ENCODE results near the gene CRYZ. TPM values are rescaled to one million over a fixed set of nuclear protein-coding genes. Genes with fewer than 3 reads are reported as not detected.

The CRYZ gene
- total RNA-seq, 2 donors from 2014 or later: 12.6 to 36.0 TPM

DNA sequence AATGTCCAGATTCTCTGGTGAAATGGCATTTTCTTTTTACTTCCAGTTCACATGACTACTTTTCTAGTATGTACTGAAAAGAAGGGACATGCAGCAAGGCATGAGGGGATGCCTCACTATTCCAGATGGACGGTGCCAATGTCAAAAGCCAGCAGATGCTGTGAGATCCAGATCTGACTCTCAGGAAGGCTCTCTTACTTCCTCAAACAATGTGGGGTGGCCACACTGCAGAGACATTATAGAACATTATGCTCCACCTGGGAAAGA lies 17.7 kb downstream of the CRYZ start:
- ATAC-seq (ENCODE audit: insufficient number of reproducible peaks, low FRiP score, low read depth) (no peak), DNase-seq (ENCODE audit: low spot score) (no peak)
- Histone ChIP-seq H3K27ac (no peak overlapping the region), H3K9me3 (no peaks in the 10 kb centered on the region), H3K4me1 (ENCODE audit: control insufficient read depth in 1 of 2, low read depth in 2 of 2) (no peaks in the 10 kb centered on the region), H3K36me3 (peaks cover 23% of the 10 kb centered on the region), H3K27me3 (replicated peaks; ENCODE audit: insufficient read depth) (no peaks in the 10 kb centered on the region), H3K4me3 (no peak overlapping the region)
- TF ChIP-seq, protein P1, sequence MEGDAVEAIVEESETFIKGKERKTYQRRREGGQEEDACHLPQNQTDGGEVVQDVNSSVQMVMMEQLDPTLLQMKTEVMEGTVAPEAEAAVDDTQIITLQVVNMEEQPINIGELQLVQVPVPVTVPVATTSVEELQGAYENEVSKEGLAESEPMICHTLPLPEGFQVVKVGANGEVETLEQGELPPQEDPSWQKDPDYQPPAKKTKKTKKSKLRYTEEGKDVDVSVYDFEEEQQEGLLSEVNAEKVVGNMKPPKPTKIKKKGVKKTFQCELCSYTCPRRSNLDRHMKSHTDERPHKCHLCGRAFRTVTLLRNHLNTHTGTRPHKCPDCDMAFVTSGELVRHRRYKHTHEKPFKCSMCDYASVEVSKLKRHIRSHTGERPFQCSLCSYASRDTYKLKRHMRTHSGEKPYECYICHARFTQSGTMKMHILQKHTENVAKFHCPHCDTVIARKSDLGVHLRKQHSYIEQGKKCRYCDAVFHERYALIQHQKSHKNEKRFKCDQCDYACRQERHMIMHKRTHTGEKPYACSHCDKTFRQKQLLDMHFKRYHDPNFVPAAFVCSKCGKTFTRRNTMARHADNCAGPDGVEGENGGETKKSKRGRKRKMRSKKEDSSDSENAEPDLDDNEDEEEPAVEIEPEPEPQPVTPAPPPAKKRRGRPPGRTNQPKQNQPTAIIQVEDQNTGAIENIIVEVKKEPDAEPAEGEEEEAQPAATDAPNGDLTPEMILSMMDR (IDR thresholded peaks at IDR 0.05): no peak

DNA sequence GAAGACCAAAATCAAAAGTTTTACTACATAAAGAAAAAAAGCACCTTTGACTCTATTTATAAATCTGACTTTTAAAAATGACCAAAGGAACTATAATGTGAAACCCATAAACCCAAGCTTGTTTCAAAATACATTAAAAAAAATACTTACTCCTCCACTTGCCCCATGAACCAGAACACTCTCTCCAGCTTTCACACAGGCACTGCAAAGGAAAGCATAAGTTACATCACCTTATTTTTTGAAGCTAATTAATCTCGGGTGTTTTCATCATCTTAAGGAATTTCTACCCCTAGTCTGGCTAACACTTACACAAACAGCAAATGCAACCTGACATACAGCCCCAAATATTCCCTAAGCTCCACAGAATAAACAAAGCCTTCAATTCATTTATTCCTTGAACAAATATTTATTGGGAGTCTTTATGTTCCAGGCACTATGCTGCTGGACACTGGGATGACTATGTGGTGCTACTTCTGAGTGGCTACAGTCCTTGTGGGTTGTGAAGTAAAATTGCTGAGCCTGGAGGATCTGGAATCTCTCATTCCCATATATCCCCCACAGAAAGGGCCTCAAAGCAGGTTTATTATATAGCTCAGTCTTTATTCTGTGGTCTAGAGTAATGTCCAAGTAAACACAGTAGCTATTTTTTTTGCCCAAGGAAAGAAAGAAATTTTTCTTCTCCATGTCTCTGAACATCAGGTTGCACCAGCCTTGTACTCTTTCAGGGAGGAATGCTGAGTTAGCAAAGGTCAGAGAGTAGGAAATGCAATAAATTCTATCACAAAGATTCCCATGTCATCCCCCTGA lies 18.2 kb downstream of the CRYZ start:
- Histone ChIP-seq H3K9me3 (no peaks in the 10 kb centered on the region), H3K4me3 (no peak overlapping the region), H3K27ac (no peak overlapping the region), H3K4me1 (ENCODE audit: control insufficient read depth in 1 of 2, low read depth in 2 of 2) (no peaks in the 10 kb centered on the region), H3K36me3 (peaks cover 24% of the 10 kb centered on the region), H3K27me3 (replicated peaks; ENCODE audit: insufficient read depth) (no peaks in the 10 kb centered on the region)
- TF ChIP-seq, protein P1 (IDR thresholded peaks at IDR 0.05): no peak
- DNase-seq (ENCODE audit: low spot score): no peak
- no peak for ATAC-seq (ENCODE audit: insufficient number of reproducible peaks, low FRiP score, low read depth)

DNA sequence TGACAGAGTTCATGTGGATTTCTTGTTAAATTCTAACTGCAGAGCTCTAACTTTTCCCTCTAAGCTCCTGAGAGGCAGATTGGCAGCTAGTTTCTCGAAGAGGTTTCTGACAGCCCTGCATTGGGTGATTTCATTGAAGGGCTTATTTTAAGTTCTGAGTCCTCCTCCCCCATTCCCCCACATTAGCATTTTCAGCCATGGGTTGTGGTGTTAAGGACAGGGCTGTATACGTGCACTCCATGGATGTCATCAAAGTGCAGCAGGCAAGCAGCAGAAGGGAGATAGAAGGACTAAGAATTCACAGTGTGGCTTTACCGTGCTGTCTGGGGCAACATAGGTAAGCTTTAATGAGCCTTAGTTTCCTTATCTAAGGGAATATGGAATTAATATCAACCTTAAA lies 19.0 kb downstream of the CRYZ start:
- no peak for ATAC-seq (ENCODE audit: insufficient number of reproducible peaks, low FRiP score, low read depth)
- H3K27me3 ChIP-seq (replicated peaks; ENCODE audit: insufficient read depth): no peaks in the 10 kb centered on the region
- H3K9me3 ChIP-seq: no peaks in the 10 kb centered on the region
- DNase-seq (ENCODE audit: low spot score): no peak
- H3K4me1 ChIP-seq (ENCODE audit: control insufficient read depth in 1 of 2, low read depth in 2 of 2): no peaks in the 10 kb centered on the region
- peaks cover 25% of the 10 kb centered on the region for H3K36me3 ChIP-seq
- no peak overlapping the region for H3K4me3 ChIP-seq
- TF ChIP-seq, protein P1 (IDR thresholded peaks at IDR 0.05): no peak
- no peak overlapping the region for H3K27ac ChIP-seq

DNA sequence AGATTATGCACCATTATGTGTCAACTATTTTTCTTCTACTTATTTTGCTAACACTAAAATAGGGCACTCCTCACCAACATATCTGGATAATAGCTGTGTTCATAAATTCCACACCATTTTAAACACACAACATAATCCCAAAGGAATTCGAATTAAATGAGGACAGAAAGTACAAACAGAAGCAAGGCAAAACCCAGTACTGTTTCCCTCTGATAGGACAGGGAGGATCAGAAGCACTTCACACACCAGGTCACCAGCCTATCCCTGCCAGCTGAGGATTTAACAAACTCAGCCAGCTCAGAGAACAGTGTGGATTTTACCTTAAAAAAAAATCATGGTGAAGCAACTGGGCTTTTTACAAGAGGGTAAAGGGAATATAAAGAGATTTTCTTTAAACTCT lies 20.0 kb downstream of the CRYZ start:
- no peak for DNase-seq (ENCODE audit: low spot score)
- Histone ChIP-seq H3K27me3 (replicated peaks; ENCODE audit: insufficient read depth) (no peaks in the 10 kb centered on the region), H3K4me1 (ENCODE audit: control insufficient read depth in 1 of 2, low read depth in 2 of 2) (no peaks in the 10 kb centered on the region), H3K36me3 (peaks cover 22% of the 10 kb centered on the region), H3K4me3 (no peak overlapping the region), H3K9me3 (no peaks in the 10 kb centered on the region), H3K27ac (no peak overlapping the region)
- no peak for ATAC-seq (ENCODE audit: insufficient number of reproducible peaks, low FRiP score, low read depth)
- TF ChIP-seq, protein P1 (IDR thresholded peaks at IDR 0.05): no peak

DNA sequence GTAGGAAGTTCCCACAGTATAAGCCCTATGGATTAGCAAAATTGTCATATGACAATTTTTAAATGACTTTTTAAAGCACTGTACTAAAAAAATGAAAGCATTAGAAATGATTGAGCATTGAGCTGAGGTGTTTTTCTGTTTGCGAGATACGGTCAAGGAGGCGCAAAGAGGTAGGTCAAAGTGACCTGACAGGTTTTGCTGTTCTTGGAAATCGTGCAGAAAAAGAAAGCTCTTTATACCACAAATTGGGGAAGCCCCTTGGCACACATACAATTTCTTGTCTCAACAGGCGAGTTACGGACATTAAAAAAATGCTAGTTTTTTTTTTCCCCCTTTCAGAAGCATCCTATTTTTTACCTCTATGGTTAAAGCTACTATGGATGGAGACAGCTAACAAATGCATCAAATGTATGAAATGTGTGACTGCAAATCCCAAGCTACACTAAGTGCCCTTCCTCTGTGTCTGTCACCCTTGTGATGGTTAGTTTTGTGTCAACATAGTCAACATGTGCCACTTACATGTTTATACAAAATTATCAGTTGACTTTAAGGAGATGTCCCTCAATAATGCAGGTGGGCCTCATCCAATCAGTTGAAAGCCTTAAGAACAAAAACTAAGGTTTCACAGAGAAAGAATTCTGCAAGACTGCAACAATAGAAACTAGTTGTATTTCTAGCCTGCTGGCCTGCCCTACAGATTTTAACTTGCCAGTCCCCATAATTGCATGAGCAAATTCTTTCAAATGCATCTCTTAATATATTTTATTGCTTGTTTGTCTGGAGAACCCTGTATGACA lies 29.3 kb downstream of the CRYZ start:
- DNase-seq (ENCODE audit: low spot score) (no peak), ATAC-seq (ENCODE audit: insufficient number of reproducible peaks, low FRiP score, low read depth) (no peak)
- Histone ChIP-seq H3K36me3 (peaks cover 7% of the 10 kb centered on the region), H3K4me3 (no peak overlapping the region), H3K9me3 (no peaks in the 10 kb centered on the region), H3K27ac (no peak overlapping the region), H3K4me1 (ENCODE audit: control insufficient read depth in 1 of 2, low read depth in 2 of 2) (no peaks in the 10 kb centered on the region), H3K27me3 (replicated peaks; ENCODE audit: insufficient read depth) (no peaks in the 10 kb centered on the region)
- TF ChIP-seq, protein P1 (IDR thresholded peaks at IDR 0.05): no peak
